NCI-H2107 treated with DMSO at 0.1 percent for 48 hours (cell line): ENCODE measurements around the gene CCDC24.

Experiments used
- DNase-seq: peaks from one replicate; lab custom pipeline; 2025; ENCODE audit not compliant: unreplicated experiment; lab: John Stamatoyannopoulos, UW

Gene CCDC24

GRCh38 chr1:43979528-43980254 lies 11.7 kb upstream of the CCDC24 start:
- peak; percentile 32 for DNase-seq

DNA sequence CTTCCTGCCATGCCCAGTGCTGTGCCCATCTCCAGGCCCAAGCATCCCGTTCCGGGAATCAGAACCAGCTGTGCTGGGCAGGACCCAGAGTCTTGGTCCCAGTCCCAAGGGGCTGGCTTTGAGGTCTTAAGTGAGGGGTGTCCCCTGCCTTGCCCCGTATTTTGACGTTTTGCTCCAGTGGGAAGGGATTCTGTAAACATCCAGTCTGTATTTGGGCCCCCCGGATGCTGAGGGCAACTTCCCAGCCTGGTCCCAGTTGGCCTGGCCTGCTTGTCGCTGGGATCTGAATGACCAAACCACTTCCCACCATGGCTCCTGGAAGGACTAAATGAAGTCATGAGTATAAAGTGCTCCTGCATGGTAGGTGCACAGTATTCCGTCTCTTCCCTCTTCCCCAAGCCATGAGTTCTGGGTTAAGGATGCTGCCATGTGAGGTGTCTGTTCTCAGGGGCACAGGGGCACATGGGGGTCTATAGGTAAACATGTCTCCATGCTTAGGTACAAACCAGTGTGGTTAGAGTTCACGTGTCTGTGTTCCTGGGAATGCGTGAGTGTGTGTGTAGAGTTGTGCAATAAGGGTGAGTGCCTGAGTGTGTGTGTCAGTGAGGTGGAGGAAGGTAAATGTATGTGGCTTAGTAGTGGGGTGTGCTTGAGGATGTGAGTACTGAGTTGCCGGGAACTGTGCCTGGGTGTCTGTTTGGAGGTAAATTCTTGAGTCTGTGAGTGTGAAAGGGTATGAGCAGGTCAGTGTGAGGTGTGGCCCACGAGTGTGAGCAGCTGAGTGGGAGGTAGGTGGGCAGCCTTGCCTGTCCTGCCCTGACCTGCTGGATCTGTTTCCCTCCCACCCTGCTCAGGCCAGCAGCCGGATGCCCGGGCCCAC lies 10.9 kb upstream of the CCDC24 start:
- no peak for DNase-seq

- no peak for DNase-seq
These were observed 10.3 kb upstream of the CCDC24 start for GRCh38 chr1:43981135-43981491.

GRCh38 chr1:43981636-43982035 lies 9.8 kb upstream of the CCDC24 start:
- no peak for DNase-seq

GRCh38 chr1:43982241-43982640 lies 9.2 kb upstream of the CCDC24 start:
- no peak for DNase-seq

DNA sequence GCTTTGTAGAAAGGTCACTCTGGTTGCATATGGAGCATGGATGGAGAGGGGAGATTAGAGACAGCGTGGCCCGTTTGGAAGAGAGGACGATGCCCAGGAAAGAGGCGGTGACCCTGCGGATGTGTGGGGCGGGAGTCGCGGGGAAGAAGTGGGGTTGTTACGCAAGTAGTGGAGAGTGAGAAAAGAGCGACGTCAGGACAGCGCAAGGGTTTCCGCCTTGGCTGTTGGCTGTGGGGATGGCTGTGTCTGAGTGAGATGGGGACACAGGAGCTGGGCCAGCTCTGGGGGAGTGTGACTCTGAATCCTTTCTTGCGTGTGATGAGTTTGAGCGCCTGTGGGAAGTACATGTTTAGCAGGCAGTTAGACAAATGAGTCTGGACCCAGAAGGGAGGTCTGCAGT lies 8.6 kb upstream of the CCDC24 start:
- DNase-seq: no peak

GRCh38 chr1:43983253-43983899 lies 8.0 kb upstream of the CCDC24 start:
- no peak for DNase-seq

DNA sequence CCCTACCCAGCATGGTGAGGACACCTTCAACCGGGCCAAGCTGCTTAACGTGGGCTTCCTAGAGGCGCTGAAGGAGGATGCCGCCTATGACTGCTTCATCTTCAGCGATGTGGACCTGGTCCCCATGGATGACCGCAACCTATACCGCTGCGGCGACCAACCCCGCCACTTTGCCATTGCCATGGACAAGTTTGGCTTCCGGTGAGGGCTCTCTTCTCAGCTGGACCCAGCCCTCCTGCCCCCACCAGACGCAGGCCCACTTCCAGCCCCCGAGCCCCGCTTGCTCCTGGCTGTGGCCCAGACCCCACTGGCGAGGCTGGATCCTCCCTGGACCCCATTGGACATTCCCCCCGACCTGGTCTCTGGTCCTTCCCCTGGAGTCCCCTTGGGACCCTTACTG lies 6.5 kb upstream of the CCDC24 start:
- no peak for DNase-seq

DNA sequence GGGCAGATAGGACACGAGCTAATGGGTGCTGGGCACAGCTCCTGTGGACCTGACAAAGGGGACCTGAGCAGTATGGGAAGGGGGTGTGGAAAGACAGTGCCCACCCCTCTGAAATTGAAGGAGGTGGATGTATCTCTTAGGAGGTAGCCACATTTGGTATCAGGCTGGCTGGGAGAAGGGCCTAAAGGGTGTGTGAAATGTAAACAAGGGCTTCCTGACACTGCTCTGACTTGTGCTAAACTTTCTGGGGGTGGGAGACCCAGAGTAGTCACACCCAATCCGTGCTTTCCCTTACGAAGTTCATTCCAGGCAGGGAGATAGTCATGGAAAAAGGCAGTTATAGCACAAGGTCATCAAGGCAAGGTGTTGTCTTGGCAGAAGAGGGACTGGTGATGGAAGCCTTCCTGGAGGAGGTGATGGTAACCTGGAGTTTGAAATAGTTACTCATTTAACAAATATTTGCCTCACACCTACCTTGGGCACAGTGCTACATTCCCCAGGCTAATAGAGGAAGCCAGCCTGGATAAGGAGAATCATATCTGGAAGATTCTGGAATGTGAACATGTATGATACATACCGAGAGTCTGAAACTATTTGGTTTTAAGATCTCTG lies 5.3 kb upstream of the CCDC24 start:
- DNase-seq: no peak

- no peak for DNase-seq
These were observed 4.7 kb upstream of the CCDC24 start for GRCh38 chr1:43986712-43987111.

DNA sequence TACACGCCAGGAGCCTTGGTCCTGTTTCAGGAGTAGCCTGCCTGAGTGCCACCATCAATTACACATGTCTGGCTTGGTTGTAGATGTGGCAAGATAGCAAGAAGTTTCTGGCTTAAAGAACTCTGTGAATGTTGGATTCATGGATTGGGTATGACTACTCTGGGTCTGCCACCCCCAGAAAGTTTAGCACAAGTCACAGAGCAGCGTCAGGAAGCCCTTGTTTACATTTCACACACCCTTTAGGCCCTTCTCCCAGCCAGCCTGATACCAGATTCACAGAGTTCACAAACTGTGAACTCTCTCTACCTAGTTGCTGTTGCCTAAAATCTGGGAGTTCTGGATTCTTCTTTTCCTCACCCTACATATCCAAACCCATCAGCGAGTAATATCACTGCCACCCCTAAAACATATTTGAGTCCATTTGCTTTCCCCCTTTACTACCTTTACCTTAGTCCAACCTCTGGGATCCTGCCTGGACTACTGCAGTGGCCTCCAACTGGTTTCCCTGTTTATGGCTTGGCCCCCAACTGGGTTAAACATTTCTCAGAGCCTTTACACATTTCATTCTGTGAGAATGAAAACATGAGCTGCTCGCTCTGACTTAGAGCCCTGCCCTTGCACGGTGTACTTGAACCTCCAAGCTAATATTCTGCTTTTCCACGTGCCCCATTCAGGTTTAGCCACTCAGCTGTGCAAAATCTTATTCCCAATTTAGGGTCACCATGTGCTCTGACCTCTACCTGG lies 4.1 kb upstream of the CCDC24 start:
- DNase-seq: no peak

DNA sequence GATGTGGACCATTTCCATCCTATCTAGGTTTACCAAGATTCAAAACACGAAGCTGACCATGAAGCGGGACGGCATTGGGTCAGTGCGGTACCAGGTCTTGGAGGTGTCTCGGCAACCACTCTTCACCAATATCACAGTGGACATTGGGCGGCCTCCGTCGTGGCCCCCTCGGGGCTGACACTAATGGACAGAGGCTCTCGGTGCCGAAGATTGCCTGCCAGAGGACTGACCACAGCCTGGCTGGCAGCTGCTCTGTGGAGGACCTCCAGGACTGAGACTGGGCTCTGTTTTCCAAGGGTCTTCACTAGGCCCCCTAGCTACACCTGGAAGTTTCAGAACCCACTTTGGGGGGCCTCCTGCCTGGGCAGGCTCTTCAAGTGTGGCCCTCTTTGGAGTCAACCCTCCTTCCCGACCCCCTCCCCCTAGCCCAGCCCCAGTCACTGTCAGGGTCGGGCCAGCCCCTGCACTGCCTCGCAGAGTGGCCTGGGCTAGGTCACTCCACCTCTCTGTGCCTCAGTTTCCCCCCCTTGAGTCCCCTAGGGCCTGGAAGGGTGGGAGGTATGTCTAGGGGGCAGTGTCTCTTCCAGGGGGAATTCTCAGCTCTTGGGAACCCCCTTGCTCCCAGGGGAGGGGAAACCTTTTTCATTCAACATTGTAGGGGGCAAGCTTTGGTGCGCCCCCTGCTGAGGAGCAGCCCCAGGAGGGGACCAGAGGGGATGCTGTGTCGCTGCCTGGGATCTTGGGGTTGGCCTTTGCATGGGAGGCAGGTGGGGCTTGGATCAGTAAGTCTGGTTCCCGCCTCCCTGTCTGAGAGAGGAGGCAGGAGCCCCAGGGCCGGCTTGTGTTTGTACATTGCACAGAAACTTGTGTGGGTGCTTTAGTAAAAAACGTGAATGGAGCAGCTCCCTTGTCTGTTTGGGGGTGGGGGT lies 864 bp upstream of the CCDC24 start:
- DNase-seq: no peak

GRCh38 chr1:43991200-43991475 lies 261 bp upstream of the CCDC24 start:
- no peak for DNase-seq

DNA sequence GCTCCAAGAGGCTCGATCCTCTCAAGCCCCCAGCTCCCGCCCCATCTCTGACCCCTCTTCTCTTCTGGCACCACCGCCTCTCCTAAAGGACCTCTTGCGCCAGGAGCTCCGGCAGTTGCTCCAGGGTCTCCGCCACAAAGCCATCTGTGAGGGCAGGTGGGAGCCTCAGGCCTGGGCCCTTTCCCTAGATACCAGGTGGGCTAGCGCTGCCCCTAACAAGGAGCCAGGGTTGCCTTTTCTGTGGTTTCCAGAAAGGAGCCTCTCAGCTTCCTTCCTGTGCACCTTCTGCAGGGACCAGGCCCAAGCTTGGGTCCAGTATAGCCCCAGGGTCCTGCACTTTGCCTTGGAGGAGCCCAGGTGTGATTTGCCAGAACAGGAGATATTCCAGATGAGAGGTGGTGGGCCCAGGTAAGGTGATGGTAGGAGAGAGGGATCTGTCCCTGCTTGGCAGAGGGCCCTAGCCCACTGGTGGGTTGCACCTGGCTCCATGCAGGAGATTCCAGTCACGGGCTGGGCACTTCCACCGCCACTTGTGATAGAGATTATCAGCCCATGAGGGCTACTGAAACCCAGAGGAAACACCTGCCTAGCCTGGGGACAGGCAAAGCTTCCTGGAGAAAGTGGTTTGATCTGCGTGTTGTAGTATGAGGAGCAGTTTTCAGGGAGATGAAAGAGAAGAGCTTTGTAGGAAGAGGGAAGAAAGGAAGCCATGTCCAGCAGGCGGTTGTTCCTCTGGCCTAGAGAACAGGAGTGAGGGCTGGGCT lies 1.0 kb downstream of the CCDC24 start:
- DNase-seq: no peak

DNA sequence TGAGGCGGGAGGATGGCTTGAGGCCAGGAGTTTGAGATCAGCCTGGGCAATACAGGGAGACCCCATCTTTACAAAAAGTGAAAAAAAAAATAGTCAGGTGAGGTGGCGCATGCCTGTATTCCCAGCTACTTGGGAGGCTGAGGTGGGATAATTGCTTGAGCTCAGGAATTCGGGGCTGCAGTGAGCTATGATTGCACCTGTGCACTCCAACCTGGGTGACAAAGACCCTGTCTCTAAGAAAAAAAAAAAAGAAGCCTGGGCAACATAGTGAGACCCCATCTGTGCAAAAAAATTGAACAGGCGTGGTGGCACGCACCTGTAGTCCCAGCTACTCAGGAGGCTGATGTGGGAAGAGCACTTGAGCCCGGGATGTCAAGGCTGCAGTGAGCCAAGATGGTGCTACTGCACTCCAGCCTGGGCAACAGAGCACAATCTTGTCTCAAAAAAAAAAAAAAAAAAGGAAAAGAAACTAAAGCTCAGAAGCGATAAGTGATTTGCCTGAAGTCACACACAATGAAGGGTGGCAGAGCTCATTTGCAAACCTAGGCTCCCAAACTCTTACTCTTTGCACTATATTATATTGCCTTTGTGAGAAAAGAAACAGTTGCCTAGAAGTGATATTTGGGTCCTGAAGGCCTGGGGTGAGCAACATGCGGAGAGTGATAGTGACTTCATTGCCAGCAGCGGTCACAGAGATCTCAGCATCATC lies 2.0 kb downstream of the CCDC24 start:
- DNase-seq: no peak

- no peak for DNase-seq
These were observed 2.7 kb downstream of the CCDC24 start for GRCh38 chr1:43994071-43994470.

GRCh38 chr1:43994794-43995790 lies 3.7 kb downstream of the CCDC24 start:
- DNase-seq: no peak
